Iris pigment epithelial cell (primary cell): ENCODE data around the gene RBSN.
"Not testable (repeated sequence)": the region's sequence is repeated elsewhere in the genome, so short reads cannot be mapped to it uniquely, and the experiment has no call there.

Experiments
- DNase-seq: peaks from one replicate; pipeline ENCODE4 v3.0.0-alpha.2; 2011; ENCODE audit warnings: low read depth

RBSN gene

GRCh38 chr3:15098503-15099363 lies at the start of gene RBSN:
Gene RBSN (minus strand): TSS chr3:15099148. CDS start chr3:15096120, 3,028 bp downstream.
- DNase-seq: peak; percentile 96

- peak; percentile 16 for DNase-seq
Measured at GRCh38 chr3:15148614-15149013, 49.7 kb upstream of the RBSN start.

GRCh38 chr3:15136885-15137284 lies 37.9 kb upstream of the RBSN start:
- DNase-seq: not testable (repeated sequence)

DNA sequence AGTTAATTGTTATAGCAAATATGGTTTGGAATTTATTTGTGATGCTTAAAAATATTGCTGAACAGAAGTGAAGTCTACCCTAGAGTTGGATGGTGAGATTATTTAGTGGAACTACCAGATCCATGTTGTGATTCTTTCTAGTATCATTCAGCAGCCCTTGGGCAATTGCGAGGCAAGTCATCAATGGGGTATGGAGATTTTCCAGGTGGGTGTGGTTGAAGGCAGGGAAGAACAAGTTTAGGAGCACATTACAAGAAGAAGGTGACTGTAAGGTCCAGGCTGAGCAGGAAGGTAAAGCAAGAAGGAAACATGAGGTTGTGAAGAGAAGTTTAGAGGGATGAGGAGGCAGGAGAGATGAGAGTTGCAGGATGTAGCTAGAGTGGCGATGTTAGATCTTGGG lies 36.0 kb upstream of the RBSN start:
- DNase-seq: not testable (repeated sequence)

DNA sequence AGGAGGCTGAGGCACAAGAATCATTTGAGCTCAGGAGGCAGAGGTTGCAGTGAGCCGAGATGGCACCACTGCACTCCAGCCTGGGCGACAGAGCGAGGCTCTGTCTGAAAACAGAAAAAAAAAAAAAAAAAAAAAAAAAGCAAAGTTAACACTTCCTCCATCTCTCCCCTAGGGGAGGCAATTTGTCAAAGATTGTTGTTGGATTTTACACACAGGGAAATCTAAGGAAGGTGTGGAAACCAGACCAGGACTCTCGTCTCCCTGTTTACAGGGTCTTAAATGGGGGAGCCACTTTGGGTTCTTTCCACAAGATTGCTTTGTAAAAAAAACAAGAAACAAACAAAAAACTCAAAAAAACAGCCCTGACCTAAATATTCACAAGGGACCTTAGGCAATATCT lies 29.5 kb upstream of the RBSN start:
- DNase-seq: not testable (repeated sequence)

DNA sequence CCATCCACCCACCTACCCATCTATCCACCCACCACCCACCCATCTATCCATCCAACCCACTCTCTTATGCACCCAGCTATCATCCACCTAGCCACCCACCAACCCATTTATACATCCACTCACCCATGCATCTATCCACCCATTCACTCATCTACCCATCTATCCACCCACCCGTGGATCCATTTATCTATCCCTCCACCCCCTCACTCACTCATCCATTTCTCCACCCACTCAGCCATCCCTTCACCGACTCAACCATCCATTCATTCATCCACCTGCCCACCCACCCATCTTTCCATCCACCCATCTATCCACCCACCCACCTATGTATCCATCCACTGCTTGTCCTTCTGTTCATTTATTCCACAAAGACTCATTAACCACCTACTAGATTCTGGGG lies 28.0 kb upstream of the RBSN start:
- not testable (repeated sequence) for DNase-seq

DNA sequence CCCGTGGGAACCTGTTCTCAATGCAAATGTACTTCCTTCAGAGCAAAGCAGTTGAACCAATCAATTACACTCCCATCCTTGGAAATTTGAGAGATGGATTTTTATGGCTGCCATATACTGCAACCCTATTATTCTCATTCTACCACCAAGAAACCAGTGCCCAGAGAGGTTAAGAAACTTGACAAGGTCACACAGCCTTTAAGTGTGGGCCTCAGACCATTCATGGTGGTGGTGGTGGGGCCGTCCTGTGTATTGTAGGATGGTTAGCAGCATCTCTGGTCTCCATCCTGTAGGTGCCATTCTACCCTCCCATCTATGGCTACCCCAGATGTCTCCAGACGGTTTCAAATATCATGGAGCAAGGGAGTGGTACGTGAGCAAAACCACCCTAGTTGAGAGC lies 23.4 kb upstream of the RBSN start:
- no peak for DNase-seq

DNA sequence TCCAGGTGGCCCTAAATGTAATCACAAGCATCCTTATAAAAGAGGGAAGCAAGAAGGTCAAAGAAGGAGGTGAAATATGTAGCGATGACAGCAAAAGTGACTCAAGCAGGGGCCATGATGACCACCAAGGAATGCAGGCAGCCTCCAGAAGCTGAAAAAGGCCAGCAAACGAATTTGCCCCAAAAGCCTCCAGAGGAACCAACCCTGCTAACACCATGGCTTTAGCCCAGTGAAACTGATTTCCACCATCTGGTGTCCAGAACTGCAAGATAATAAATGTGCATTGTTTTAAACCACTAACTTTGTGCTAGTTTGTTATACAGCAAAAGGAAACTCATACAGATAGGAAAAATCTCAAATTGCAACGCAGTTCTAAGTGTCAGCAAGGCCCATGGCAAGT lies 23.0 kb upstream of the RBSN start:
- no peak for DNase-seq

- DNase-seq: no peak
Measured at GRCh38 chr3:15120986-15121385, 22.0 kb upstream of the RBSN start.

GRCh38 chr3:15117011-15117410 lies 18.1 kb upstream of the RBSN start:
- DNase-seq: no peak

- no peak for DNase-seq
Measured at GRCh38 chr3:15116032-15116669, 17.2 kb upstream of the RBSN start.

DNA sequence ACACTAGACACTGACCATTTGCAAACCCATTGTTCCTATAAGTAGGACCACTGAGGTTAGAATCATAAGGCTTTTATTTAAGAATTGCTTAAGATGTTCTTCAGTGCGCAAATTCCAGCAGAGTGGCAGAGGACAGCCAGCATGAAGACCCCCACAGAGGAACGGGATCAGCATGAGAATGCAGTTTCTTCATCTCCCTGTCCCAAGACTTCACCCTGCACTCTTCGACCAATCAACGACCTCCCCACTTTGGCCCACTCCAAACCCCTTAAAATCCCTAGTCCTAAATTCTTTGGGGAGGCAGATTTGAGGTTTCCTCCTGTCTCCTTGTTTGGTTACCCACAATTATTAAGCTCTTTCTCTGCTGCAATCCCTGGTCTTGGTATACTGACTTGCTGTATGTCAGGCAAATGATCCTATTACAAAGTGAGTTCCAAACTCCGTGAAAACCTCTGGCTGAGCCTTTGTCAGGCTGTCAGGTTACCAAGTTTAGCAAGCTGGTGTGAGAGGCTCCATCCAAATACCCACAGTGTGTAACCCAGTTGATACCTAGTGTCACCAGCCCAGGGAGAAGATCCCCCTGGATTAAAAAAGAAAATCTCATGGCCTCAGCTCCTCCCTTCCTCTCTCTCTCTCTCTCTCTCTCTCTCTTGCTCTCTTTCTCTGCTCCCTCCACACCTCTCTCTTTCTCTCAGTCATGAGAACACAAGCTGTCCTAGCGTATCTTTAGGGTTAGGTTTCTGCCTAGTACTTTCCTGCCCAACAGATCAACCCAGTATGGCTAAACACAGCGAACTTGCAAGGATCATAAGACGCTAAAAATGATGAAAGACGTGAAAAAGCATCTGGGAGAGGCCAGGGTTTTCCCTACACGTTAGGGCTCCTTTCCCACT lies 15.8 kb upstream of the RBSN start:
- DNase-seq: no peak

GRCh38 chr3:15113884-15114283 lies 14.9 kb upstream of the RBSN start:
- DNase-seq: no peak

DNA sequence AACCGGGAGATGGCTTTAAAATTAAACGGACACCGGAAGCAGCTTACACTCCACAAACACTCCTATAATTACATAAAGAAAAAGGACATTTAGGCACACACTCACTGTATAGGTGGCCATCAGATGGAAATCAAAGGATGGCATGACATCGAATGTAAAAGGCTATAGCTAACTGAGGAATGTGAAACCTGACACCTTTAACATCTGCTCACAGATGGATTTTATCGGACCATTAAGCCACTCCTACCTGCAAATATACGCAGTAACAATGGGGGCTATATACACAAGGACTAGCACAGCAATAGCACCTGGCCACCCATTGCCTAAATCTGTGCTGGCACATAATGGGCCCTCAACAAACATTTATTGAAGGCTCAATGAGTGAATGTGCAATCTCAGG lies 14.5 kb upstream of the RBSN start:
- DNase-seq: no peak

GRCh38 chr3:15112011-15112410 lies 13.1 kb upstream of the RBSN start:
- DNase-seq: no peak

GRCh38 chr3:15110206-15110605 lies 11.3 kb upstream of the RBSN start:
- no peak for DNase-seq

DNA sequence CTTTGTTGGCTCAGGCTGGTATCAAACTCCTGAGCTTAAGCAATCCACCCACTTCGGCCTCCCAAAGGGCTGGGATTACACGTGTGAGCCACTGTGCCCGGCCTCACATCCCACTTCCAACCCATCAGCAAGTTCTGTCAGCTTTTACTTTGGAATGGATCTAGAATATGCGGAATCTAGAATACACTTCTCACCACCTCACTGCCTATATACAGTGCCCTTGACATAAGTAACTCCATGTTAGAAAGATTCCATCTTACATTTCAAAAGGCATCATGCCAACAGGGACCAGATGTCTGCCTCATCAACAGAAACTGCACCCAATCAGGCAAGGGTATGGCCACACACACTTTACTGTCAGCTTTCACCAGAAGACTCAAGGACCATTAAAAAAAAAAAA lies 9.9 kb upstream of the RBSN start:
- no peak for DNase-seq

DNA sequence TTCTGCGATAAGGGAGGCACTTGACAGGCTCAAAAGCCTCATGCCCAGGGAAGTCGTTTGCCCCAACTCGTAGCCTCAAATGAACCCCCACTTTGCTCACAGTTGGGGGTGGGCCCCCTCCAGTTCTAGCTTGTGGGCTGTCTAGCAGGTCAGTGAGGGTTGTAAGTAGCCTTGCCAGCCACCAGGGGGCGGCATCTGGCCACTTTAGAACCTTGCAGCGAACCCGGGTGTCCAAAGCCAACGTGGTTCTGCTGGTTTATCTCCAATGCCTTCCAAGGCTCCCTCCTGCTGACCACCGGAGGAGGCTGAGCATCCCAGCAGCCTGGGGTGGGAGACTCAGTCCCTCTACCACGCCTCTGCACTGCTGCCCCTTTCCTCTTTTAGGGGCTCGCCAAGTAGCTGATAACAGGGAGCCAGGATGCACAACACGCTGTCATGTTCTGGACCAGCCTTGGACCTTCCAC lies 9.2 kb upstream of the RBSN start:
- peak; percentile 71 for DNase-seq

DNA sequence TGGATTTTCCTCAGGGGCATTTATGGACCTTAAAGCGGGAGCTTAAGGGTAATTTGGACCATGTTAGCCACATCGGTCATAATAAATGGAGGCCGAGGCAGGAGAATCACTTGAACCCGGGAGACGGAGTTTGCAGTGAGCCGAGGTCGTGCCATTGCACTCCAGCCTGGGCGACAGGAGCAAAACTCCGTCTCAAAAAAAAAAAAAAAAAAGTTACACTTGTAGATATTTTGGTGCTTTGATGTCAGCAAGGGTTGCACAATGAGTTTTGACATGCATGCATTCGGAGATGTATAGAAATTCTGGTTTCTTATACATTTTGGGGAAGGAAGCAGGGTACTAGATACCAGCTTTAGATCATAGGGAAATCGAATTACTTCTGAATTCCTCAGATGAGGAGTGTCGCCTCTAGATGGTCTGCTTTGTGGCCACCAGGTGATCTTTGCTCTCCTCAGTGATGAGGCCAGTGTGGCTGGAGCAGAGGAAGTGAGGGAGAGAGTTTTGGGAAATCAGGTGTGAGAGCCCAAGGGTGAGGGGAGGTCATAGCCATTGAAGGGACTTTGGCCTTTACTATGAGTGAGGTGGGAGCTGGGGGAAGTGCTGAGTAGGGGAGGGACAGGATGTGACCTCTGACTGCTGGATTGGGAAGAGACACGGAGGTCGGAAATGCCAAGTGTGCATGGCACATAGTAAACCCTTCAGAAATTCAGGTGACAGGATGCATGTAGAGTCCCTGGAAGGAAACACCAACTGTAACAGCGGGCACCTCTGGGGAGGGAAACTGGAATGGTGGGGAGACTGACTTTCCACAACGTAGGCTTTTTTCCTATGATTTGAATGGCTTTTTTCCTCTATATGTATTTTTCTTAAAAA lies 8.4 kb upstream of the RBSN start:
- DNase-seq: no peak

GRCh38 chr3:15102836-15103235 lies 3.9 kb upstream of the RBSN start:
- no peak for DNase-seq

GRCh38 chr3:15102256-15102655 lies 3.3 kb upstream of the RBSN start:
- DNase-seq: no peak
